ENCODE results near the gene NUCKS1. TPM values are rescaled to one million over a fixed set of nuclear protein-coding genes. Genes with fewer than 3 reads are reported as not detected.
"Not testable (repeated sequence)": the region's sequence is repeated elsewhere in the genome, so short reads cannot be mapped to it uniquely, and the experiment has no call there.

Gene NUCKS1
- total RNA-seq, 2 experiments from 2014 or later = 150 to 159 TPM

DNA sequence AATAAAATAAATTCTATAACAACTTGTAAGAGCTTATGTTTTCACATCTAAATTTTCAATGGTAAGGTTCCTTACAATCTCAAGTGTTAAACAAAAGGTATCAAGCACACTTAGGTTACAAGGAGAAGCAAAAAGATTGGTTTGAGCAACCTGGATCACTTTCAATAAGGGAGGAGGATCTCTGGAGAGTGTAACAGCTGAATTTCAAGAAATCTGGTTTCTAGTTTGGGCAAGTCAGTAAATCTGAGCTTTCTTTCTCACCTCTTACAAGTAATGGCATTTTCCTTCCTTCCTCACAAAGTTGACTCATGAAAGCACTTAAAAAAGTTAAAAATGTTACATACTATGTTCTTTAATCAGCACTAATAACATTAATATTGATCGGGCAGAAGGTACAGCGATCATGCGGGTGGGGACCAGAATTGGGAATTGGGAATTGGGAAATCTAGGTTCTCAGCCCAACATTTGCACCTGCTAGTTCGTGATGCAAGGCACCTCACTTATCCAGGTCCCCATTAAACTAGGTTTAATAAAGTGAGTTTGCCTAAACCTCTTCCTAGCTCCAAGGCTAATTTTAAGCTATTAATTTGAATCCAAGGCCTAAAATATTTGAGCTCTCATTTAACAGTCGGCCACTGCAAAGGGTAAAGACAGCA lies 3.1 kb downstream of the NUCKS1 start:
- ChIA-PET CTCF (interaction anchor here (2.6 kb wide), 1 partner anchor 36 kb away, joined by 9 read pairs; no protein-coding TSS in a partner anchor), POLR2A (interaction anchor here (0.6 to 0.9 kb wide), 3 partner anchors 25 to 35 kb away, joined by 3 to 7 read pairs (median 3); partner anchors contain the start of gene RAB29)

DNA sequence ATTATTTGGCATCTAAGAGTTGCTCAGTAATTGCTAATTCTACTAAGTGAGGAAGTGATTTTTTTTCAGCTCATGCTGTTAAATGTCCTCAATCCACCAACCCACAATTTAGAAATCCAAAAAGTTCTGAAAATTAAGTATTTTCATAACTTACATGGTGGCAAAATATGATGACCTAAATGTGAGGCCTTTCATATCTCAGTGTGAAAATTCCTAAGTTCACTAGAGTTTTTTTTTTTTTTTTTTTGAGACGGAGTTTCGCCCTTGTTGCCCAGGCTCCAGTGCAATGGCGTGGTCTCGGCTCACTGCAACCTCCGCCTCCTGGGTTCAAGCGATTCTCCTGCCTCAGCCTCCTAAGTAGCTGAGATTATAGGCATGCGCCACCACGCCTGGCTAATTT lies 5.6 kb downstream of the NUCKS1 start:
- POLR2A ChIA-PET = no interaction called here
- CTCF ChIA-PET = interaction anchor here (0.6 to 0.7 kb wide), 2 partner anchors 24 to 38 kb away, joined by 3 read pairs; no protein-coding TSS in a partner anchor

DNA sequence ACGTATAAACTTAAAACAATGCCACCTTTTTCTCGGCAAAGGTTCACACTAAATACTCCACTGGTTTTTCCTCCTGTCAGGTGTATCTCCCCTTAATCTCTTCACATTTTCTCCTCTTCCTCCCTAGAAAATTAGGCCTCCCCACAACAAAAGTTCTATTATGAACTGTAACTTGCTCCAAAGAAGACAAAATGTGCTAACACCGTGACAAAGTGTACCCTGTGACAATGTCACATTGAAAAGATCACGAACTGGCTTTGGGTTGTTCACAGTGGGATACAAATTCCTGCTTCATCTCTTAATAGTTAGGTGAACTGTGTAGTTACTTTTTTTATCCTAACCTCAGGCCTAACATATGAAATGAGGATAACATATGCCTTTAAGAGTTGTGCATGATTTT lies 6.0 kb downstream of the NUCKS1 start:
- ChIA-PET POLR2A (no interaction called here), CTCF (interaction anchor here (0.6 to 0.7 kb wide), 2 partner anchors 25 to 39 kb away, joined by 3 read pairs; no protein-coding TSS in a partner anchor)

DNA sequence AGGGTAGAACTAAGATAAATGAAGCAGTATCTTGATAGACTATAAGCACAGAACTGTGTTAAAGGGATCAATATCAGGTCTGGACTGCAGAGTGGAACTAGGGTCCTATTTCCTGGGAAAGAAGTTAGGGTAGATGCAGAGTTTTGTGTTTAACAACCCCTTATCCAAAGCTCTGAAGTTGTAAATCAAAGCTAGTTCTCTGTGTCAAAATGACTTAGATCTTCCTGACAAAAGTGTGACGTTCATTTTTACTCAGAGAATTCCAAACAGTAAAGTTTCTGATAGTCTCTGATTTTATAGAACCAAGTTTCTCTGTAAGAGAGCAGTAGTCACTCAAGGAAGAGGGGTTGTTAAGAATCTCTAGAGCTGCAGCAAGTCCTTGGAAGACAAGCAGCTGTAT lies 8.3 kb downstream of the NUCKS1 start:
- ChIA-PET CTCF (no interaction called here), POLR2A (no interaction called here)

DNA sequence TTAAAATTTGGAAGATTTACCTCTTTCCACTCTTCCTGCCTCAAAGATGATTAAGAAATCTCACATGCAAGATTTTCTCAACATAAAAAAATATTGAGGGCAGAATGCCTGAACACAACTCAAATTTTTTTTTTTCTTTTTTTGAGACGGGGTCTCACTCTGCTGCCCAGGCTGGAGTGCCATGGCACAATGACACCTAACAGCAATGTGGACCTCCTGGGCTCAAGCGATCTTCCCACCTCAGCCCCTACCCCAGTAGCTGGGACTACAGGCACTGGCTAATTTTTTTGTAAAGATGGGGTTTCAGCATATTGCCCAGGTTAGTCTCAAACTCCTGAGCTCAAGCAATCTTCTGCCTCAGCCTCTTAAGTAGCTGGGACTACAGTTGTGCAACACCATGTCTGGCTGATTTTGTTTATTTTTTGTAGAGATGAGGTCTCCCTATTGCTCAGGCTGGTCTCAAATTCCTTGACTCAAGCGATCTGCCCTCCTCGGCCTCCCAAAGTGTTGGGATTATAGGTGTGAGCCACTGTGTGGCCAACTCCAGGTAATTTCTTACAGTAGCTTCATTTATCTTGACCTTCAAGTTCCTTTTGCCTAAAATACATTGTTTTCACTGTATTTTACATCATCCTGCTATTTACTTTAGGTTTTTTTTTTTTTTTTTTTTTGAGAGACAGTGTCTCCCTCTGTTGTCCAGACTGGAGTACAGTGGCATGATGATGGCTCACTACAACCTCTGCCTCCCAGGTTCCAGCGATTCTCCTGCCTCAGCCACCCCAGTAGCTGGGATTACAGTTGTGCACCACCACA lies 10.4 kb downstream of the NUCKS1 start:
- ChIA-PET POLR2A (interaction anchor here (0.6 to 1.1 kb wide), 2 partner anchors 10 to 25 kb away, joined by 4 to 8 read pairs; partner anchors contain the start of gene NUCKS1), CTCF (interaction anchor here (0.6 to 2.2 kb wide), 6 partner anchors 9 to 855 kb away, joined by 3 to 4 read pairs (median 3); no protein-coding TSS in a partner anchor)

DNA sequence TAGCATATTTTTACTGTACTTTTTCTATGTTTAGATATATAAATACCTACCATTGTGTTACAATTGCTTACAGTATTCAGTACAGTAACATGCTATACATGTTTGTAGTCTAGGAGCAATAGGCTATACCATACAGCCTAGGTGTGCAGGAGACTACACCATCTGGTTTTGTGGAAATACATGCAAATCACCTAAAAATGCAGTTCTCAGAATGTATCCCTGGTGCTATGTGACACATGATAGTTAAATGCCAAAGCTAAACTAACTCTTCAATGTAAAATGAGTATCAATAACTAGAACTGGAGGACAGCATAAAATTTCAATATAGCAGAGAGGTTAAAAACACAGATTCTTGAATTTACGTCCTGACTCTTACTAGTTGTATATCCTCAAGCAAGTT lies 14.8 kb downstream of the NUCKS1 start:
- ChIA-PET CTCF (interaction anchor here (1.3 kb wide), 1 partner anchor 24 kb away, joined by 3 read pairs; no protein-coding TSS in a partner anchor), POLR2A (no interaction called here)

DNA sequence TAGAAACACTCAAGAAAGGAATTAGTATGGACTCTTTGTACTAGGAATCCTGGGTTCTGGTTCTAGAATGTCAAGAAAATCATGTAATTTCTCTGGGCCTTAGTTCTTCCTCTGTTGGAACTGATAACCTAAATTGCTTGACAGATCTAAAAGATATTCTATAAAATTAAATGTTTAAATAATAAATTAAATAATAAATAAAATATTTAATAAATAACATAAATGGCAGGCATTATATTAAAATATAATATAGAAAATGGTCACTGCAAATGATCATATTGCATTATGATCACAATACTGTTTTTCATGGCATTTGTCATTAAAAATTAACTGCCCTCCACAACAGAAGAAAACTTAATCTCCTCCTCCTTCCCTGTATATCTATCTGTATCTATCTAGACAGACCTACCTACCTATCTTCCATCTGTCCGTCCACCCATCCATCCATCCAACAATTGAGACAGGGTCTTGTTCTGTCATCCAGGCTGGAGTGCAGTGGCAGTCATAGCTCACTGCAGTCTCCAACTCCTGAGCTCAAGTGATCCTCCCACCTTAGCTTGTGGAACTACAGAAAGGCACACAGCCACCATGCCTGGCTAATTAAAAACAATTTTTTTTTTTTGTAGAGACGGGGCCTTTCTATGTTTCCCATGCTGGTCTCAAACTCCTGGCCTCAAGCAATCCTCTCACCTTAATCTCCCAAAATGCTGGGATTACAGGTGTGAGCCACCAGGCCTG lies 16.4 kb downstream of the NUCKS1 start:
- POLR2A ChIA-PET = no interaction called here
- CTCF ChIA-PET = no interaction called here

DNA sequence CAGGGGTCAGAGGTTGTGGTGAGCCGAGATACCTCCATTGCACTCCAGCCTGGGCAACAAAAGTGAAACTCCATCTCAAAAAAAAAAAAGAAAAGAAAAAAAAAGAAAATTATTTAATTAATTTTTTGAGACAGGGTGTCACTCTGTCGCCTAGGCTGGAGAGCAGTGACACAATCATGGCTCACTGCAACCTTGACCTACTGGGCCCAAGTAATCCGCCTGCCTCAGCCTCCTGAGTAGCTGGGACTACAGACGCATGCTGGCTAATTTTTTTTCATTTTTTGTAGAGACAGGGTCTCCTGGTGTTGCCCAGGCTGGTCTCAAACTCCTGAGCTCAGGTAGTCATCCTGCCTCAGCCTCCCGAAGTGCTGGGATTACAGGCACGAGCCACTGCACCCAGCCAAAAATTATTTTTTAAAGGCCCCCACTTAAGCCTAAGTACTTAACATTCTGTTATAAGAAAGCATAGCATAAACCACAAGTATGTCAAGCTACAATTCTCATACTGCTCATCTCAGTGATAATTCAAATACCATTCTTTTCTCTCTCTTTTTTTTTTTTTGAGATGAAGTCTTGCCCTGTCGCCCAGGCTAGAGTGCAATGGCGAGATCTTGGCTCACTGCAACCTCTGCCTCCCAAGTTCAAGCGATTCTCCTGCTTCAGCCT lies 19.9 kb downstream of the NUCKS1 start:
- ChIA-PET CTCF (interaction anchor here (0.6 to 1.5 kb wide), 4 partner anchors 9 to 71 kb away, joined by 3 to 5 read pairs (median 4); no protein-coding TSS in a partner anchor), POLR2A (no interaction called here)

DNA sequence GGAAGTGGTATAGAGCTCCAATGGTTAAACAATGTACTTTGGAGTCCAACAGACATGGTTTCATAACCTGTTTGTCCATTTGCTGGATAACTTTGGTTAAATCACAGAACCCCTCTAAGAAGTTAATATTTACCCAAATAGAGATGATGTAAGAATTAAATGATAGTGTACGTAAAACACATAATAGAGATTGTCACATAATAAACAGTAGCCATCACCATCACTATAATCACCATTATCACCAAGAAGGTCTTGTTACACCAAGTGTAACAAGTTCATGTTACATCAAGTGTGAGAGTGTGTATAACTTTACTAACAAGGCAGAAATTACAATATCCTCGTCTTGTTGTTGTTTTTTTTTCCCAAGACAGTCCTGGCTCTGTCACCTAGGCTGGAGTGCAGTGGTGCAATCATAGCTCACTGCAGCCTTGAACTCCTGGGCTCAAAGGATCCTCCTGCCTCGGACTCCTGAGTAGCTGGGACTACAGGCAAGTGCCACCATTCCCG lies 23.3 kb downstream of the NUCKS1 start:
- POLR2A ChIA-PET = no interaction called here
- CTCF ChIA-PET = interaction anchor here (1.0 kb wide), 1 partner anchor 15 kb away, joined by 3 read pairs; no protein-coding TSS in a partner anchor

DNA sequence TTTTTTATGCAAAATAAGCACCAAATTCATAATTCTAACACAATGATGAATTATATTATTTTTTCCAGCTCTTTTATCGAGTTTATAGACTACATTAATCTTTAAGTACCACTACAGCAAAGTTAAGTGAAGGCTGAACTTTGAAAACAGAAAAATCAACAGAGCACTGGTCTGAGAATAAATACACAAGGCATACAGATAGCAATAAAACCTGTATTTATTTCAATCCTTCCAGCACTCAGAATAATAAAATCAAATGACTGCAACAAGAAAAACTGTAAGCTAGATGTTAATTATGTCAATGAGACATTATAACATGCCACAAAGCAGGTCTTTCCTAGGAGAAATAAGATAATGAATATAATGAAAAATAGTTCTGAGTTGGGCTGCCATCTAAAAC lies 24.5 kb downstream of the NUCKS1 start:
- ChIA-PET POLR2A (no interaction called here), CTCF (interaction anchor here (0.7 kb wide), 1 partner anchor 237 kb away, joined by 3 read pairs; no protein-coding TSS in a partner anchor)

DNA sequence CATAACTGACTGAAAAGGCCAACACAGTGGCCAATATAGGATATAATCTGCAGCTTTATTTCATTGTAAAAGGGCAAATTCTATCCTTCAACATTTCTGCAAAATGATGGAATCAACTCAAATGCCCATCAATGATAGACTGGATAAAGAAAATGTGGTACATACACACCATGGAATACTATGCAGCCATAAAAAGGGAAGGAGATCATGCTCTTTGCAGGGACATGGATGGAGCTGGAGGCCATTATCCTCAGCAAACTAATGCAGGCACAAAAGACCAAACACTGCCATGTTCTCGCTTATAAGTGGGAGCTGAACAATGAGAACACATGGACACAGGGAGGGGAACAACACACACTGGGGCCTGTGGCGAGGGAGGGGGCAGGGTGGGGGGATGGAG lies 29.2 kb downstream of the NUCKS1 start:
- POLR2A ChIA-PET = not testable (repeated sequence)
- CTCF ChIA-PET = interaction anchor here (0.8 kb wide), 1 partner anchor 62 kb away, joined by 3 read pairs; no protein-coding TSS in a partner anchor

DNA sequence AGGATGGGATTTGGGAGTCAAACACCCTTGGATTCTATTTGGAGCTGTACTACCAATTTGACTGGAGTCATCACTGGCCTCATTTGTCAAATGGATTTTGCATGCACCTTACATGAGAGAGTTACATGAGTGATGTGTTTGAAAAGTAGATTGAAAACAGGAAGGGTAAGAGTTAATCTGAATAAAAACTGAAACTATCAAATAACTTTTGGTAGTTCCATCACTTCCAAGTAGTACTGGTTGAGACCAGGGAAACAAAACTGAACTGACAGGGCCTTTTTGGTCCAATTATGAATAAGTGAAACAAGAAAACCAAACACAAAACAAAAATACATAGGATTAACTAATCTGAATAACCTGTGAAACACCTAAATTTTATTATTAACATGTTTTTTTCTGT lies 30.2 kb downstream of the NUCKS1 start:
- ChIA-PET CTCF (no interaction called here), POLR2A (no interaction called here)

DNA sequence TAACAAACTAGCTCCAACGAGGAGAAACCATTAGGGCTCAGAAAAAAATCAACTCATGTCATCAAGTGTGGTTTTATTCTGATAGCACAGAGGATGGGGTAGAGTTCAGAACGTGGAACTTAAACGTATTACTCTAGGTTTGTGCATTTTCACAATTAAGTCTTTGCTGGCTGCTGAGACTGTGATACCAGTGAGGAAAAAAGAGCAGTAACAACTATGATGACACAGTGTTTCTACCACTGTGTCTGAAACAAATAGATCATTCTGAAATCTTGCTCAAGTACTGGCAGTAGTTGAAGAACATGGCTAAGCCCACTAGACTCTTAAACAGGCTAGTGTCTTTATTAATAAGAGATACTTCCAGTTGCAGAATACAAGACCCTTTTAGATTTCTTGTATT lies 31.0 kb downstream of the NUCKS1 start:
- ChIA-PET CTCF (no interaction called here), POLR2A (no interaction called here)

DNA sequence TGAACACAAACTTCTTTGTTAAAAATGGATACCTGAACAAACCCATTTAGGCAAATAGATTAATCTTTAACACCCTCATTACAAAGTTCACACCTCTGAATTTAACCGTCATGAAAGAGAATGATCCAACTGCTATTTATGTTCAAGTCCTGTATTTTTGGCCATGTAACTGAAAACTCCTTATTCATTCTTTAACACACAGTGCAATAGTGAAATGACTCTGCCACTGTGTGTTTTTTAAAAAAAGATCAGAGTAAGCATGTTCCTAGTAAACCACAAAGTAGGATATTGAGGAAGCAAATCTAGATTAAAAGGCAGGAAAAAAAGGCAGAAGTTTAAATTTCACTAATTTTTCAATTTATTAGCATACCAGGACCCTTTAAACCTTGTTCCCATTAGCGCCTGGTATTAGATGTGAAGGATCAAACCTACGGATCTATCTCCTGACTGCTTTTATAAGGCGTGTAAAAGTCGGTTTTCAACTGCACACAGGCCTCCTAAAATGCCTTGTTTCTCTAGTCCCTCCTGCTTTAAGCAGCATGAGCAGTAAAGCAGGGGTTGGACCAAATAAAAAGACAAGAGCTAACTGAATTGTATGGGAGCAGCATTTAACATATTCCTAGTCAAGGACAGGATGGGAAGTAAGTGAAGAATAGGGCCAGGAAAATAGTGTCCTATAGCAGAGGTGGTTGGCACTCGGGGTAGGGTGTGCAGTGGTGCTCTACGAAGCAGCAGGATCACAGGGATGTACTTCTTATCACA lies 33.4 kb downstream of the NUCKS1 start:
- ChIA-PET CTCF (no interaction called here), POLR2A (no interaction called here)

DNA sequence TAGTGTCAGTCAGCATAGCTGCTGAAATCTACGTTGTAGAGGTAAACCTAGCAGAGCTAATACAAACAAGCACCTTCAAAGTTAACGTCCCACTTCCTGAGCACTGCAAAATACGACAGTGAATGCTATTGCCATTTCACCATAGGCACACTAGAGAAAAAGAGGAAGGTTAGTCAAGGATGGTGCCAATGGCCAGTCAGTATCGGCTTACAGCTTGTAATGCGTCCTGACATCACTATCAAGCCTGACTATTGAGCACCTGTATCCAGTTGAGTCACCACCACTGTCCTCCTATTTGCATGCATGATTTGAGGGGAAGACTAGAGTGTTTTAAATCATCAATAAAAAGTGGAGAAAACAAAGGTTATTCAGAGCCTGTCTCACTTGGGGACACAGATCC lies 34.4 kb downstream of the NUCKS1 start:
- POLR2A ChIA-PET = no interaction called here
- CTCF ChIA-PET = interaction anchor here (0.9 to 3.3 kb wide), 3 partner anchors 24 to 124 kb away, joined by 3 to 16 read pairs (median 3); no protein-coding TSS in a partner anchor

DNA sequence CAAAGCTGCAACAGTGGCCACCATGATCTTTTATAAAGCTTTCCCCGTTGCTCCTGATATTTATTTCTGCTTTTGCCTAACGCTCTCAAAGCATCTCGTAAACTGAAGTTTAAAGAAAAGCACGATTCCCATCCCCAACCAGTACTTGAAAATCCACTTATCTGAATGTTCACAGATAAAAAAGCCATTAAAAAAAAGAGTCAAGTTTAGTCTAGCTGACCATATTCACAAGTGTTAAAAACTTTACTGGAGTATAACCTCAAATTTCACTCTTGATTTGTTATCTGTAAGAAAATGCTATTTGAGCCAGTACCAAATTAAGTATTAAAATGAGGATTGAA lies 35.1 kb downstream of the NUCKS1 start:
- POLR2A ChIA-PET = interaction anchor here (0.7 kb wide), 1 partner anchor 25 kb away, joined by 3 read pairs; no protein-coding TSS in a partner anchor
- CTCF ChIA-PET = interaction anchor here (0.9 to 3.3 kb wide), 3 partner anchors 24 to 123 kb away, joined by 3 to 16 read pairs (median 3); no protein-coding TSS in a partner anchor

DNA sequence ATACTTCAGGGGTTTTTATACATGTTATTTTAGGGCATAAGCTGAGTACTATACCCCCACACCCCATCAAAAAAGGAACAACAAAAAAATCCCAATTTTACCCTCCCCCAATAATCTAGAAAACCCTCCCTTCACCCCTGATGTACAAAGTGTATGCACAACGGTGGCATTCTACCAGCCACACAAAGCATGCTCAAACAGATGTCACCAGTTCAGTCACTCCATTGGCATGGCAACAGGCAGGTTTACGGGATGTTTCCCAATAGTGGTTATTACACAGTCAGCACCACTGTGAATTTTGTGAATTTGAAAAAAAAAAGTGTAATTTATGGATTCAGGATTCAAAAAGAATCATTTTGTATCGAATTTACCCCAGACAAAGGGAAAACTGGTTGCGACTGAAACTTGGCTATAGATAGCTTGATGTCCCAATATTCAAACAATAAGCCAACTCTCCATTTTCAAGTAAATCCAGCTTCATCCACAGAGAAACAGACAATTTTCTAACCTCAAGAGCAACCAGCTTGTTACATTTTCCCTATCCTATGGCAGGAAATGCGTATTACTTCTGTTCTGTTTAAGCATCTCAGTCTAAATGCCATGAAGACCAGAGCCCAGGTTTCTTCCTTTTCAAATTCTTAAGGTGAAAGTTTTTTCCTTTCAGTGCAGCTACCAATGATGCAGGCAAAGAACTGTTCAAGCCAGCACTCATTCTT lies 35.6 kb downstream of the NUCKS1 start:
- ChIA-PET POLR2A (interaction anchor here (0.6 to 0.7 kb wide), 2 partner anchors 25 to 26 kb away, joined by 3 to 8 read pairs; no protein-coding TSS in a partner anchor), CTCF (interaction anchor here (0.9 to 3.3 kb wide), 3 partner anchors 25 to 123 kb away, joined by 3 to 16 read pairs (median 3); no protein-coding TSS in a partner anchor)

Data from activated CD8-positive, alpha-beta memory T cell treated with anti-CD3 and anti-CD28 coated beads for 36 hours (primary cell).